DND-41 (cell line): ENCODE results near the gene SRP19.

Experiments
- CTCF ChIP-seq: IDR thresholded peaks from 2 replicates; pipeline ENCODE4 v1.5.1; 2012; ENCODE audit warnings: borderline replicate concordance, low read length, moderate library complexity, mild to moderate bottlenecking; ENCODE audit not compliant: poor library complexity, severe bottlenecking; ENCODE audit errors: extremely low read depth
- EZH2 ChIP-seq: IDR thresholded peaks from 3 replicates; pipeline ENCODE4 v1.6.1; 2012; ENCODE audit warnings: borderline replicate concordance, low read depth, mild to moderate bottlenecking, moderate library complexity, low read length, inconsistent platforms; ENCODE audit not compliant: severe bottlenecking

- TF ChIP-seq CTCF (no peak), EZH2 (no peak)
Measured at GRCh38 chr5:112823181-112823580, 37.9 kb upstream of the SRP19 start.
